GM10847 (cell line): ENCODE data around the gene UGP2.

Experiments
- POLR2A ChIP-seq: IDR thresholded peaks from 2 replicates; pipeline ENCODE4 v1.6.1; 2011; ENCODE audit not compliant: insufficient read length; ENCODE audit errors: extremely low read depth

The UGP2 gene

DNA sequence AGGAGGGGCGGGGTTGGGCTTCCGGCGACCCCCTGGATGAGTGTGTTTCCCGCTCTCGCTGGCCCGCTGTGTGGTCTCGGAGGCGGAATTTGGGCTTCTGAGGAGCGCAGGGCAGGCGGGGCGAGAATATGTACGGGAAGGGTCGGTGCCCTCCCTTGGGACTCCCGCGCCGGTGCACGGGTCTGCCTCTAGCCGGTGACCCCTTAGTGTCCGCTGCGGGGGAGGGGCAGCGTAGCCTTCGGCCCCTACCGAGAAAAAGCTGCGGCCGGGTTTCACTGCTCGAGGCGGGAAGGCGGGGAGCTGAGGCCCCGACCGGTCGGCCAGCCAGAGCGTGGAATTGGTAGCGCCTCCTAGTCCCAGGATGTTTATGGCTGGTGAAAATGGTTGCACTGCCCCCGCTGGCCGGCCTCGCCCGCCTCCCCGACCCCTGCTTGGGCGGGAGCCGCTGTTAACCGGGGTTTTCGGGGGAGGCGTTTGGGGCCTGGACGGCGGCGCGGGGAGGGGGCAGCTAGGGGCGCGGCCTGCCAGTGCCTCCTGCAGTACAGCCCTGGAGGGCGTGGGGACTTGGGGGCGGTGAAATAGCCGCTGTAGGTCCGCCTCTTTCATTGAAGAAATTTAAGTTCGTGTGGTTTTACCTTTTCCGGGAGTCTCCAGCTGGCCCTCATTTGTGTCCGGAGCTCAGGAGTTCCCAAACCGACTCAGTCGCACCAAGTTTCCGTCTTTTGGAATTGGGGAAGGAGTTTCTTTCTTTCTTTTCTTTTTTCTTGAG lies at the start of gene UGP2:
Gene UGP2, plus strand, starts transcription at position 643 of the 769 bp plus-strand sequence. CDS start 290 bp downstream, outside the sequence.
- no peak for TF ChIP-seq POLR2A

DNA sequence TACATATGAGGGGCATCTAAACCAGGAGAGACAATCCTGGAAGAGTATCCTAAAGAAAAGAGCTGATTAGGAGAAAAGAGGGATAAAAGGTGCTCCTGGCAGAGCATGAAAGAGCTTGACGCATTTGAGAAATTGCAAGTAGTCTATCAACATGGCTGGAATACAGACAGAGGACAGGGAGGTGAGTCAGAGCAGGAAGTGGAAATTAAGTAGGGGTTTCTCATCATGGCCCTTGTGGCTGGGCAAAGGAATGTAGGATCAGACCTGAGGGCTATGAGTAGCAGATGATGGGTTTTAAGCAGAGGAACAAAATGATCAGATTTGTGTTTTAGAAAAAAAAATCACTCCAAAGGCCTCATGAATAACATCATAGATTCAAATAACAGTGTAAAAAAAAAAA lies 49.2 kb upstream of the UGP2 start:
- no peak for TF ChIP-seq POLR2A

DNA sequence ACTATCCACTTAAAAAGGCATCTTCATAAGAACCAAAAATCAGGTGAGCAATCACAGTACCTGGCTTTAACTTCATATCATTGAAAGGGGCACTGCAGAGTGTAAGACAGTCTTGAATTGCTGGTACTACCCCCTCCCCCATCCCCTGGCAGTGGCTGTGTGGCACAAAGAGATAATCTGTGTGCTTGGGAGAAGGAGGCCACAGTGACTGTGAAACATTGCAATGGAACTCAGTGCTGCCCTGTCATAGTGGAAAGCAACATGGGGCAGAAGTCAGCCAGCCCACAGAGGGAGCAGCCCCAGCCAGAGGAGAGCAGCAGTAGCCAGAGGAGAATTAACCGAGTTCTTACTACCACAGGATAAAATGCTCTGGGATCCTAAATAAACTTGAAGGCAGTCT lies 45.3 kb upstream of the UGP2 start:
- no peak for TF ChIP-seq POLR2A

DNA sequence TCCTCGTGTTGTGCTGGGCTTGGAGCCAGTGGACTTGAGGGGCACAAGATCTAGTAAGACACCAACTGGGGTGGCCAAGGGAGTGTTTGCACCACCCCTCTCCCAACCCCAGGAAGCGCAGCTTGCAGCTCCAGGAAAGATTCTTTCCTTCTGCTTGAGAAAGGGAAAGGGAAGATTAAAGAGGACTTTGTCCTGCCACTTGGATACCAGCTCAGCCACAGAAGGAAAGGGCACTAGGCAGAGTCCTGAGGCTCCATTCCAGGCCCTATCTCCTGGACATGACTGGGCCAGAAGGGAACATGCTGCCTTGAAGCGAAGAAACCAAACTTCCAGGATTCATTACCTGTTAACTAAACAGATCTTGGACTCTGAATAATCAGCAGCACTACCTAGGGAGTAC lies 44.9 kb upstream of the UGP2 start:
- no peak for TF ChIP-seq POLR2A

DNA sequence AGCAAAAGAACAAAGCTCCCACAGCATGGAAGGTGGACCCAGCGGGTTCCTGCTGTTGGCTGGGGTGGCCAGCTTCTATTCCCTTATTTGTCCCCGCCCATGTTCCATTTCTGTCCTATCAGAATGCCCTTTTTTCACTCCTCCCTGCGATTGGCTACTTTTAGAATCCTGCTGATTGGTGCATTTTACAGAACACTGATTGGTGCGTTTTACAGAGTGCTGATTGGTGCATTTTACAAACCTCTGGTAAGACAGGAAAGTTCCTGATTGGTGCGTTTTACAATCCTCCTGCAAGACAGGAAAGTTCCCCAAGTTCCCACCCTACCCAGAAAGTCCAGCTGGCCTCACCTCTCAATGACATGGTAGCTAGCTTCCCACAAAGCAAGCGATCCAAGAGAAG lies 40.2 kb upstream of the UGP2 start:
- no peak for TF ChIP-seq POLR2A

DNA sequence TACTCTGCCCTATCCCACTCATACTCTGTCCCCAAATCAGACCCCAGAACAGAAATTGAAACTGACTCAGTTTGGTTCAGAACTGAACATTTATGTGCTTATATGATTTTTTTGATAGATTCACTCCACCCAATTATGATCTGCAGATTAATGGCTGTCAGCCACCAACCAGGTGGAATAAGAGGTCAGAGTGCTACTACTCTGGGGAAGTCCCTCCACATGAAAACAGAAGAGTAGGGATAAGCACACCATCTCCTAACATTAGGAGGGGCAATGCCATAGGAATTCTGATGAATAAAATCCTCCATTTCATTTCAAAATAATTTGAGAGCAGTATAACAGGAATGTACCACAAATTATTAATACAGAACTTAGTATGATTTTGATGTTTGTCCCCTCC lies 36.3 kb upstream of the UGP2 start:
- TF ChIP-seq POLR2A = no peak

DNA sequence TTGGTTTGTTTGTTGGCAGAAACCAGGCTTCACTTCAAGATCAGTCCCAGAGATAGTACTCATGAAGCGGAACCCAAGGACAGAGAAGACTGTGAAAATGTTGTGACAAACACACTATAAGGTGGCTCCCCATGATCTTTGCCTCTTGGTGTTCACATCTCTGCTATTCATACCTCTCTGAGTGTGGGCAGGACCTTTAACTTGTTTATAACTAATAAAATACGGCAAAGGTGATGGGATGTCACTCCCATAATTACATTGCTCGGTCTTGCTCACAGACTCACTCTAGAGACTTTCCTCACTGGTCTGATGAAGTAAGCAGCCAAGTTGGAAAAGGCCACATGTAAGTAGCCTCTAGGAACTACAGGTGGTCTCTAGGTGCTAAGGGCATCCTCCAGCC lies 30.6 kb upstream of the UGP2 start:
- TF ChIP-seq POLR2A = no peak

DNA sequence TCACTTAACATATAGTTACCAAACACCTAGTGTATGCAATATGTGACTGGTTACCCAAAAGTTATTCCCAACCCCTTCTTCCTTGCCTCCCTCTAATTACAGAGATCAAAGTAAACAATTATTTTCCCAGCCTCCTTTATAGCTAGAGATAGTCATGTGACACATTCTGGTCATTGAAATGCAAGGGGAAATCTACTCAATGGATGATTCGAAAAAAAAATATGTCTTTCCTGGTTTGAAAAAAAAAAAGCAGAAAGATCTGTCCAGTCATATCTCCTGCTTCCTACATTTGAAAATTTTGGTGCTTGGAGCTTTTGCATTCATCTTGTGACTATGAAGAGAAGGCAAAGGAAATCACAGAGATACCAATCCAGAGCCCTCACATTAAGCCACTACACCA lies 27.6 kb upstream of the UGP2 start:
- no peak for TF ChIP-seq POLR2A

DNA sequence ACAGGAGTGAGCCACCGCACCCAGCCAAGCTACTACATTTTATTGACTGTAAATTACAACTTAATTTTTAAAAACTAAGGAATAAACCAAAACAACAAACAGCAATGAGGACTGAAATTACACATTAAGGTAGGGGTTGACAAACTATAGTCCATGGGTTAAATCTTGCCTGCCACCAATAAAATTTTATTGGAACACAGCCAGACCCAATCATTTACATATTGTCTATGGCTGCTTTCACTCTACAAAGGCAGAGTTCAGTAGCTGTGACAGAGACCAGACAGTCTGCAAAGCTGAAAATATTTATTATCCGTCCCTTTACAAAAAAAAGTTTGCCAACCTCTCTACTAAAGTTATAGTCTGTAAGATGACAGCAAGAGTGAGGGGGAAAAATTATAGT lies 24.3 kb upstream of the UGP2 start:
- no peak for TF ChIP-seq POLR2A

DNA sequence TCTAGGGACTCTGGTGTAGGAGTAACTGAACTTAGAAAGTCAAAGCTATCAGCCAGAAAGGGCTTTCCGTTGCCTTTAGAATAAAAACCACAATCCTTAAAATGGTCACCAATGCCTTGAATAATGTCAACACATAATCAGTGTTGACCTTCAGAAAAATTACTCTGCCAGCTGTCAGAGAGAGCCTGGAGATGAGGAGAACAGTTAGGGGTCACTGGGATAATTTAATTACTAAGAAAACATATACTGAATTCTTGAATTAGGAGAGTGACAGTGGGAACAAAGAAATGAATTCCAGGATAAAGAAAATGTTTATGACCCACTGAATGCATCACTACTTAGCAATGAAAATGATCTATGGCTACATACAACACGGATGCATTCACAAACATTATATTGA lies 23.4 kb upstream of the UGP2 start:
- TF ChIP-seq POLR2A = no peak

DNA sequence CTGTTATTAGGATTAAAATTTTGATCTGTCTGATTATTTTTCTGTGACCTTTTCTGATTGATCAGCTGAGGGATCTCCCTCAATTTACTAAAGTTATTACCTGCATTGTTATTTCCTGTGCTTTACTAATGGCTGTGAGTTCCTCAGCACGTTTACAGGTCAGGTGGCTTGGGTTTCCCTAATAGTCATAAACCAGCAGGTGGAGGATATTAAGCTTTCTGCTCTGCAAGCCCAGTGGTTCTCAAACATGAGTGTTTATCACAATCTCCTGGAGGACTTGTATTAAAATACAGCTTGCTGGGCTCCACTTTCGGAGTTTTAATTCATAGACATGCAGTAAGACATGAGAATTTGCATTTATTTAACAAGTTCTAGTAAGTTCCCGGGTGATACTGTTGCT lies 22.4 kb upstream of the UGP2 start:
- no peak for TF ChIP-seq POLR2A

DNA sequence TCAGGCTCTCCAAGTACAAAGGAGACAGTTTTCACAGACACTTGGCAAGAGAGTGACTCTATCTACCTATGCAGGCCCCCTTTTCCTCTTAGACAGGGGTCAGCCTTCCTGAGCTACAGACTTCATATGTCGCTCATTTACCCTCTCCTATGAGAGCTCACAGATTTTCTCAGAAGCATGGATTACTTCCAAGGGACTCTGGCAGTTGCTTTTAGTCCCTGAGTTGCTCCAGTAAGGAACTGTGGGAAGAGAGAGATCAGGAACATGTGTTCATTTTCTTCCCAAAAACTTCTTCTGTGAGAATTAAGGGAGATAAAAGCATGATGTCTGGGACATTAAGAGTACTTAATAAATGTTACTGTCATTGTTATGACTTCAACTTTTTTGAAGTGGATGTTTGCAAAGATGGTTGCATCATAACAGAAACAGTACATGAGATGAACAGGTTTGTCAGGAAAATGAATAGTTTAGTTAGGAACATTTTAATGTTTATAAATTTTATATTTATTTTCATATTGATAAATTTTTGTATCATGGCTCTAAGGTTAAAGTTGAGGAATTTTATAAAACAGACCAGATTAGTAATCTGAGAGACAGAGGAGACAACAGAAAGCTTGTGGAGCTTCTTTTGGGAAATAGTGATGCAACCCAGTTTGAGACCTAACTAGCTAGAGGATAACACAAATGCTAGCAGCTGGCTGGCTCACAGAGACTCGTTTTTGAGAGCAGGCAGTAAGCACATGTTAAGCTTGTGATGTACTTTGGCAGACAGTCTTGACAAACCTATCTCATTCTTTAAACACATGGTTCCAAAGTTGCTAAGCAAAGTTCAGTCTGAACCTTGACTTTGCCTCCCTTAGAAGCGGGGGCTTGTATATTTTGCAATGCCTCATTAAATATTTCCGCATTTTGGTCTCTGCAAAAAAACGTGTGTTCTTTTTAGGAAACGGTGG lies 21.7 kb upstream of the UGP2 start:
- TF ChIP-seq POLR2A = no peak

DNA sequence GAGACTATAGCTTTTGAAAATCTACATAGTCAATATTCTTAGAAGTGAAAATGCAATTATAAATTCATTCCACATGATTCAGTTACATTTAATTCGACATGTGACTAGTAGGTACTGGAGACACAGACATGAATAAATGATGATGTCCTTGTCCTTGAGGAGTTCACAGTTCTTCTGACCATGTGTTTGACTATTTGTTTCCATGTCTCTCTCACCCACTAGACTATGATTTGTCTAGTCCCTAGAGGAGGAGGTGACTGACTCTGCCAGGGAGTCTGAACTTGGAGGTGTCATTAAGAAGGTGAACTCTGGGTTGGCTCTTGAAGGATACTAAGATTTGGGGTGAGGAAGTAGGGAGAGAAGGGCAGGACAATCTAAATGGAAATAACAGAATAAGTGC lies 20.7 kb upstream of the UGP2 start:
- TF ChIP-seq POLR2A = no peak

DNA sequence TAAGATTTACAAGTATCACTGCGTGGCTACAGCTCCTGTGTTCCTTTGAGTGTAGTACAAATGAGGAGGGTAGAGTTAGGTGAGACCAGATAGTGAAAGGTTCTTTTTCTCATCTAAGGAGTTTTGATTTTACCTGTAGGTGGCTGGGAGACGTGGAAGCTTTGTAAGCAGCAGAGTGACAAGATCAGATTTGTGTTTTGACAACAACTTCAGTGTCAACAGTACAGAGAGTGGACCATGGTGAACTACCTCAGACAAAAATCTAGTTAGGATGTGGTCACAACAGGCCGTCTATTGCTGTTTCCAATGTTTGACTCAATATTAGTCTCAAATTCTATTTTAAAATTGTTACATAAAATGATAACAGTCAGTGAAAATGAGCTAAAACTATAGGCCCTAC lies 20.3 kb upstream of the UGP2 start:
- no peak for TF ChIP-seq POLR2A

DNA sequence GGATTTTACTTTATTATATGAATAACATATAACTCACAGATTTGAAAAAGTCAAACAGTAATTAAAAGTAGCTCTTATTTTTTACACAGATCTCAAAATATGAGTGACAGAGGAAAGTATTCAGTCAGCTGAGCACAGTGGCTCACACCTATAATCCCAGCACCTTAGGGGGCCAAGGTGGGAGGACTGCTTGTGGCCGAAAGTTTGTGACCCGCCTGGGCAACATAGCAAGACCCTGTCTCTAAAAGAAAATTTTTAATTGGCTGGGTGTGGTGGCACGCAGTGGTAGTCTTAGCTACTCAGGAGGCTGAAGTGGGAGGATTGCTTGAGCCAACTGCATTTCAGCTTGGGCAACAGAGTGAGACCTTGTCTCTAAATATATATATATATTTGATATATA lies 19.2 kb upstream of the UGP2 start:
- TF ChIP-seq POLR2A = no peak

DNA sequence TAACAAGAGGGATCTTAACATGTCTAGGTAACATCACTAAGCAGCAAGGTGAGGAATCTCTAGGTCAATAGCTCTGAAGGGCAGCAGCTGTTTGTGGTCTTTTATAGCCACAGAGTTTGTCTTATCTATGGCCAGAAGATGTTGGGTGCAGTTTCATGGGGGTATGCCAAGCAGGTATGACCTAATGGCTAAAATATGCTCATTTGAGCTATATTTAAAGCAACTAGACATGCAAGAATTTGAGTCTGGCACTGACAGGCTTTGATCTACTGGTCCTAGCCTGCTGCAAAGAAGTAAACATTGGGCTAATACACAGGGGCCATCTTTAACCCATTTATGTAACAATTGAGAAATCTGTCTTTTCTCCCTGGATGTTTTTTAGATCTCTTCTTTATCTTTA lies 13.9 kb upstream of the UGP2 start:
- TF ChIP-seq POLR2A = no peak
